DMS153 treated with DMSO at 0.1 percent for 48 hours (cell line): ENCODE measurements around the gene BMERB1.

Experiments used
- DNase-seq: peaks from one replicate; lab custom pipeline; 2025; ENCODE audit not compliant: unreplicated experiment; lab: John Stamatoyannopoulos, UW

The BMERB1 gene

GRCh38 chr16:15493466-15494180 is 59.2 kb downstream of the BMERB1 start:
- no peak for DNase-seq

GRCh38 chr16:15494236-15494635 is 59.8 kb downstream of the BMERB1 start:
- no peak for DNase-seq

GRCh38 chr16:15495898-15496297 is 61.5 kb downstream of the BMERB1 start:
- DNase-seq, result no peak

GRCh38 chr16:15498427-15499175 is 64.2 kb downstream of the BMERB1 start:
- DNase-seq, result no peak

GRCh38 chr16:15502041-15502725 is 67.8 kb downstream of the BMERB1 start:
- no peak for DNase-seq

GRCh38 chr16:15506441-15506840 is 72.1 kb downstream of the BMERB1 start:
- DNase-seq, result no peak

- DNase-seq, result no peak
Observed at GRCh38 chr16:15507301-15507958, 73.0 kb downstream of the BMERB1 start.

- DNase-seq, result no peak
Observed at GRCh38 chr16:15507959-15508627, 73.7 kb downstream of the BMERB1 start.

- DNase-seq, result no peak
Observed at GRCh38 chr16:15509051-15509592, 74.7 kb downstream of the BMERB1 start.

GRCh38 chr16:15509593-15510535 is 75.5 kb downstream of the BMERB1 start:
- DNase-seq, result no peak

- no peak for DNase-seq
Observed at GRCh38 chr16:15510992-15511391, 76.6 kb downstream of the BMERB1 start.

- DNase-seq, result no peak
Observed at GRCh38 chr16:15511759-15512487, 77.5 kb downstream of the BMERB1 start.

- DNase-seq, result no peak
Observed at GRCh38 chr16:15513156-15513555, 78.8 kb downstream of the BMERB1 start.

- no peak for DNase-seq
Observed at GRCh38 chr16:15515992-15516391, 81.6 kb downstream of the BMERB1 start.

- DNase-seq, result no peak
Observed at GRCh38 chr16:15516609-15517008, 82.2 kb downstream of the BMERB1 start.

GRCh38 chr16:15517743-15518377 is 83.5 kb downstream of the BMERB1 start:
- DNase-seq, result no peak

- DNase-seq, result no peak
Observed at GRCh38 chr16:15518381-15519351, 84.3 kb downstream of the BMERB1 start.
